ENCODE measurements around the gene ZNF300.

DNA sequence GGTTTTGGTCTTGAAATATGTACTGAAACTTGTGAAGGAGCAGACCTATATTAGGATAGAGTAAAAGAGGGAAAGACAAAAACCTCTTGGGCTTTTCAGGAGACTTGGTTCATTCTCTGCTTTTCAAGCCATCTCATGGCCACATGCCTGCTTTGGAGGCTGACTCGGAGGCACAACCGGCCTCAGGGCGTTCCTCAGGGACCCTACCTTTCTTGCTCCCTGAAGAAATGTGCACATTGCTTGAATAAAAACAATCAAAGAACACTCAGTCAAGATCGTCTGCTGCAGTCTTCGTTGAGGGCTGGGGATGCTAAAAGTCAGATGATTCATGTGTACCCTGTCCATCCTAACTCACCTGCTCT, 57.5 kb downstream of the ZNF300 start:
- TF ChIP-seq CTCF (IDR thresholded peaks at IDR 0.05; ENCODE audit: low read depth, low read length, missing input control), result no peak
- TF ChIP-seq SP1 (IDR thresholded peaks at IDR 0.05), result no peak
- TF ChIP-seq YY1 (IDR thresholded peaks at IDR 0.05), result no peak
- no peak for TF ChIP-seq MAX (IDR thresholded peaks at IDR 0.05)
